ENCODE measurements around the gene DENND5B.

DNA sequence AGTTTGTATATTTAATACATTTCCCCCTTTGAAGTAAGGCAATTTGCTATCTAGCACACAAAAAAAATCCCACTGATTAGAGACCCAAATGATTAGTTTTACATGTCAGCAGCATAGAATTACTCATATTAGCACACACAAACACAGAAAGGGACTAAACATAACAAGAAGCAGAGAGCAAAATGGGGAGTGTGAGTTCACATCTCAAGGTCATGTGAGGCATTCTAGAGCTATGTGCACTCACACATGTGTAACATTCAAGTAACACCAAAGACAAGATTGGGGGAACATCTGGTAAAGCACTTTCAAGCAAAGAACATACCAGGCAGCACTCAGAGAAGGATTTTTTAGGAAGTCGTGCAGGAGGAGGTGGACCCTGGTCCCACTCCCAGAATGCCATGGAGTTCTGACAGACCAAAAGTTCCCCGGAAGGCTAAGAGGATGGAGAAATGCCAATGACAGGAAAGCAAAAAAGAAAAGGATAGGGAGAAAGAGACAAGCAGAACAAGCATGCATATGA lies 159.2 kb downstream of the DENND5B start:
- TF ChIP-seq, protein P1, sequence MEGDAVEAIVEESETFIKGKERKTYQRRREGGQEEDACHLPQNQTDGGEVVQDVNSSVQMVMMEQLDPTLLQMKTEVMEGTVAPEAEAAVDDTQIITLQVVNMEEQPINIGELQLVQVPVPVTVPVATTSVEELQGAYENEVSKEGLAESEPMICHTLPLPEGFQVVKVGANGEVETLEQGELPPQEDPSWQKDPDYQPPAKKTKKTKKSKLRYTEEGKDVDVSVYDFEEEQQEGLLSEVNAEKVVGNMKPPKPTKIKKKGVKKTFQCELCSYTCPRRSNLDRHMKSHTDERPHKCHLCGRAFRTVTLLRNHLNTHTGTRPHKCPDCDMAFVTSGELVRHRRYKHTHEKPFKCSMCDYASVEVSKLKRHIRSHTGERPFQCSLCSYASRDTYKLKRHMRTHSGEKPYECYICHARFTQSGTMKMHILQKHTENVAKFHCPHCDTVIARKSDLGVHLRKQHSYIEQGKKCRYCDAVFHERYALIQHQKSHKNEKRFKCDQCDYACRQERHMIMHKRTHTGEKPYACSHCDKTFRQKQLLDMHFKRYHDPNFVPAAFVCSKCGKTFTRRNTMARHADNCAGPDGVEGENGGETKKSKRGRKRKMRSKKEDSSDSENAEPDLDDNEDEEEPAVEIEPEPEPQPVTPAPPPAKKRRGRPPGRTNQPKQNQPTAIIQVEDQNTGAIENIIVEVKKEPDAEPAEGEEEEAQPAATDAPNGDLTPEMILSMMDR (IDR thresholded peaks at IDR 0.05; ENCODE audit: insufficient read depth, low read length), result no peak
- TF ChIP-seq, protein P2, sequence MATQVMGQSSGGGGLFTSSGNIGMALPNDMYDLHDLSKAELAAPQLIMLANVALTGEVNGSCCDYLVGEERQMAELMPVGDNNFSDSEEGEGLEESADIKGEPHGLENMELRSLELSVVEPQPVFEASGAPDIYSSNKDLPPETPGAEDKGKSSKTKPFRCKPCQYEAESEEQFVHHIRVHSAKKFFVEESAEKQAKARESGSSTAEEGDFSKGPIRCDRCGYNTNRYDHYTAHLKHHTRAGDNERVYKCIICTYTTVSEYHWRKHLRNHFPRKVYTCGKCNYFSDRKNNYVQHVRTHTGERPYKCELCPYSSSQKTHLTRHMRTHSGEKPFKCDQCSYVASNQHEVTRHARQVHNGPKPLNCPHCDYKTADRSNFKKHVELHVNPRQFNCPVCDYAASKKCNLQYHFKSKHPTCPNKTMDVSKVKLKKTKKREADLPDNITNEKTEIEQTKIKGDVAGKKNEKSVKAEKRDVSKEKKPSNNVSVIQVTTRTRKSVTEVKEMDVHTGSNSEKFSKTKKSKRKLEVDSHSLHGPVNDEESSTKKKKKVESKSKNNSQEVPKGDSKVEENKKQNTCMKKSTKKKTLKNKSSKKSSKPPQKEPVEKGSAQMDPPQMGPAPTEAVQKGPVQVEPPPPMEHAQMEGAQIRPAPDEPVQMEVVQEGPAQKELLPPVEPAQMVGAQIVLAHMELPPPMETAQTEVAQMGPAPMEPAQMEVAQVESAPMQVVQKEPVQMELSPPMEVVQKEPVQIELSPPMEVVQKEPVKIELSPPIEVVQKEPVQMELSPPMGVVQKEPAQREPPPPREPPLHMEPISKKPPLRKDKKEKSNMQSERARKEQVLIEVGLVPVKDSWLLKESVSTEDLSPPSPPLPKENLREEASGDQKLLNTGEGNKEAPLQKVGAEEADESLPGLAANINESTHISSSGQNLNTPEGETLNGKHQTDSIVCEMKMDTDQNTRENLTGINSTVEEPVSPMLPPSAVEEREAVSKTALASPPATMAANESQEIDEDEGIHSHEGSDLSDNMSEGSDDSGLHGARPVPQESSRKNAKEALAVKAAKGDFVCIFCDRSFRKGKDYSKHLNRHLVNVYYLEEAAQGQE (IDR thresholded peaks at IDR 0.05; ENCODE audit: insufficient replicate concordance, low read depth), result no peak
- no peak for TF ChIP-seq POLR2AphosphoS5 (IDR thresholded peaks at IDR 0.05; ENCODE audit: low read depth)
- no peak for TF ChIP-seq GABPA (IDR thresholded peaks at IDR 0.05; ENCODE audit: low read depth)
